Keratinocyte (primary cell): Measurements from ENCODE around the gene JAKMIP2. TPM values are rescaled to one million over a fixed set of nuclear protein-coding genes. Genes with fewer than 3 reads are reported as not detected.

Source experiments
- DNase-seq: peaks from one replicate; pipeline ENCODE4 v3.0.0-alpha.2; 2011; ENCODE audit warnings: low read depth, missing footprints, low spot score
- FAIRE-seq: peaks from 2 replicates; lab custom pipeline; 2011; peaks lifted over from hg19 to GRCh38; lab: Jason Lieb, UNC
- H2AFZ ChIP-seq: 2 replicates; pipeline ENCODE4 v1.6.0; 2012; ENCODE audit warnings: low read length, control low read depth, inconsistent platforms; ENCODE audit not compliant: control insufficient read depth
- H3K27ac ChIP-seq: 2 replicates; pipeline ENCODE4 v1.5.1; 2011; ENCODE audit warnings: low read length; ENCODE audit not compliant: control insufficient read depth, insufficient read depth
- H3K27me3 ChIP-seq: 3 replicates; pipeline ENCODE4 v1.6.0; 2011; ENCODE audit warnings: low read length; ENCODE audit not compliant: control insufficient read depth, insufficient read depth; ENCODE audit errors: extremely low read depth
- H3K36me3 ChIP-seq, 2 experiments: 2 replicates in 1 of 2; 3 replicates in 1 of 2; pipeline ENCODE4 v1.5.1; 2011; ENCODE audit warnings: low read length in 2 of 2, mild to moderate bottlenecking in 1 of 2; ENCODE audit not compliant: control insufficient read depth in 2 of 2, insufficient read depth in 2 of 2; ENCODE audit errors: extremely low read depth in 1 of 2
- H3K4me1 ChIP-seq: 3 replicates; pipeline ENCODE4 v1.5.1; 2011; ENCODE audit warnings: low read length; ENCODE audit not compliant: control insufficient read depth, insufficient read depth; ENCODE audit errors: extremely low read depth
- H3K4me2 ChIP-seq: 3 replicates; pipeline ENCODE4 v1.6.0; 2011; ENCODE audit warnings: low read depth, low read length; ENCODE audit not compliant: control insufficient read depth, insufficient read depth; ENCODE audit errors: extremely low read depth
- H3K4me3 ChIP-seq, 3 experiments: fragments of 200-600 bp in 1 of 3; sonication (generic) in 1 of 3; 2 replicates in 2 of 3; 3 replicates in 1 of 3; pipeline ENCODE4 v1.5.1; 2011 to 2016; ENCODE audit warnings: low read length in 3 of 3, mild to moderate bottlenecking in 3 of 3, control low read depth in 2 of 3, inconsistent platforms in 1 of 3, low read depth in 1 of 3, mixed read lengths in 1 of 3, mixed run types in 1 of 3, moderate library complexity in 1 of 3; ENCODE audit not compliant: control insufficient read depth in 2 of 3, insufficient read depth in 2 of 3; ENCODE audit errors: extremely low read depth in 1 of 3
- H3K79me2 ChIP-seq: 2 replicates; pipeline ENCODE4 v1.6.0; 2012; ENCODE audit warnings: low read length; ENCODE audit not compliant: control insufficient read depth, insufficient read depth
- H3K9ac ChIP-seq: 3 replicates; pipeline ENCODE4 v1.6.0; 2011; ENCODE audit warnings: low read length; ENCODE audit not compliant: control insufficient read depth, insufficient read depth; ENCODE audit errors: extremely low read depth
- H3K9me1 ChIP-seq: 3 replicates; pipeline ENCODE4 v1.6.0; 2011; ENCODE audit warnings: low read length; ENCODE audit not compliant: control insufficient read depth, insufficient read depth; ENCODE audit errors: extremely low read depth
- H3K9me3 ChIP-seq: 2 replicates; pipeline ENCODE4 v1.5.1; 2012; ENCODE audit warnings: low read depth, low read length; ENCODE audit not compliant: control insufficient read depth
- H4K20me1 ChIP-seq: 3 replicates; pipeline ENCODE4 v1.6.0; 2011; ENCODE audit warnings: low read length; ENCODE audit not compliant: control insufficient read depth, insufficient read depth; ENCODE audit errors: extremely low read depth
- CTCF ChIP-seq, 3 experiments: IDR thresholded peaks in 1 of 3; conservative IDR thresholded peaks in 1 of 3; optimal IDR thresholded peaks in 1 of 3; 2 replicates in 2 of 3; 3 replicates in 1 of 3; pipeline versions ENCODE3 to v1.5.1; 2011; ENCODE audit warnings: low read length in 3 of 3, mild to moderate bottlenecking in 3 of 3, moderate library complexity in 2 of 3, control low read depth in 1 of 3, inconsistent platforms in 1 of 3; ENCODE audit not compliant: insufficient read depth in 2 of 3; ENCODE audit errors: extremely low read depth in 1 of 3
- EZH2 ChIP-seq: IDR thresholded peaks from one replicate; pipeline ENCODE4 v1.6.1; 2012; ENCODE audit warnings: inconsistent platforms, mild to moderate bottlenecking, low read length, moderate library complexity
- dilution Hi-C: fragments of 300-500 bp; cut with MboI; formaldehyde crosslinking; loops from one replicate; pipeline ENCODE4 v1.7.0; 2020; ENCODE audit warnings: low sequenced_read_pairs; ENCODE audit not compliant: extremely low pct_ligation_motif_present
- polyA plus RNA-seq, 5 experiments: library from polyadenylated mRNA; depleted of rRNA in 3 of 5; stranded (reverse) in 3 of 5; stranded (forward) in 1 of 5; unstranded in 1 of 5; fragments of >200 nt; gene quantifications; 1 replicate in 1 of 5; 2 replicates in 3 of 5; 3 replicates in 1 of 5; pipeline versions ENCODE4 v1.2.1 to v1.2.3, GENCODE V29; 2011 to 2012; ENCODE audit warnings: missing spikeins in 2 of 5, low read depth in 1 of 5, low replicate concordance in 1 of 5

The JAKMIP2 gene
- polyA plus RNA-seq, 1 donor (not counting 4 experiments of a cell fraction or from before 2014, with no cell fraction given): not detected

GRCh38 chr5:147610798-147611197, 171.7 kb downstream of the JAKMIP2 start:
- DNase-seq (no peak), FAIRE-seq (no peak)
- Histone ChIP-seq H3K9me1 (no peaks in the 10 kb centered on the region), H3K4me1 (no peaks in the 10 kb centered on the region), H3K27me3 (no peaks in the 10 kb centered on the region), H3K27ac (no peak overlapping the region), H3K4me2 (no peak overlapping the region), H3K9ac (no peak overlapping the region), H3K36me3 (no peaks in the 10 kb centered on the region), H3K79me2 (no peaks in the 10 kb centered on the region), H2AFZ (no peak overlapping the region), H4K20me1 (no peaks in the 10 kb centered on the region), H3K4me3 (no peak overlapping the region), H3K9me3 (no peaks in the 10 kb centered on the region)
- TF ChIP-seq CTCF (optimal IDR thresholded peaks at IDR 0.05 in 1 of 3, IDR thresholded peaks at IDR 0.05 in 1 of 3, conservative IDR thresholded peaks at IDR 0.05 in 1 of 3; ENCODE audit: extremely low read depth in 1 of 3, insufficient read depth in 2 of 3, low read length in 3 of 3) (no peak), EZH2 (no peak)
- dilution Hi-C loops: no loop called here

- no peak overlapping the region for H2AFZ ChIP-seq
- H3K4me3 ChIP-seq: no peak overlapping the region
- TF ChIP-seq EZH2: no peak
- no peak for TF ChIP-seq CTCF (optimal IDR thresholded peaks at IDR 0.05 in 1 of 3, IDR thresholded peaks at IDR 0.05 in 1 of 3, conservative IDR thresholded peaks at IDR 0.05 in 1 of 3; ENCODE audit: extremely low read depth in 1 of 3, insufficient read depth in 2 of 3, low read length in 3 of 3)
- no peaks in the 10 kb centered on the region for H4K20me1 ChIP-seq
- FAIRE-seq: no peak
- H3K79me2 ChIP-seq: no peaks in the 10 kb centered on the region
- DNase-seq: no peak
- no peaks in the 10 kb centered on the region for H3K4me1 ChIP-seq
- no peaks in the 10 kb centered on the region for H3K9me3 ChIP-seq
- dilution Hi-C loops: no loop called here
- no peak overlapping the region for H3K4me2 ChIP-seq
- H3K9me1 ChIP-seq: no peaks in the 10 kb centered on the region
- no peak overlapping the region for H3K27ac ChIP-seq
- no peak overlapping the region for H3K9ac ChIP-seq
- no peaks in the 10 kb centered on the region for H3K36me3 ChIP-seq
- H3K27me3 ChIP-seq: no peaks in the 10 kb centered on the region
These were observed 180.9 kb downstream of the JAKMIP2 start for GRCh38 chr5:147601652-147602051.
